Liver (tissue), 3 donors: ENCODE data around the gene NOS1.

Experiments used
- FOXA1 ChIP-seq: IDR thresholded peaks from 2 replicates; pipeline ENCODE4 v1.6.1; 2016; ENCODE audit warnings: antibody characterized with exemption
- GABPA ChIP-seq, 2 donors: IDR thresholded peaks in 1 of 2; conservative IDR thresholded peaks in 1 of 2; 2 replicates each; pipeline ENCODE4 v1.6.1; 2016; ENCODE audit warnings: antibody characterized with exemption in 2 of 2, mild to moderate bottlenecking in 1 of 2, moderate library complexity in 1 of 2
- HNF4G ChIP-seq: IDR thresholded peaks from 2 replicates; pipeline ENCODE4 v1.6.1; 2016; ENCODE audit warnings: antibody characterized with exemption
- JUND ChIP-seq, 2 donors: IDR thresholded peaks; 2 replicates each; pipeline ENCODE4 v1.6.1; 2016; ENCODE audit warnings: antibody characterized with exemption in 2 of 2
- NR2F2 ChIP-seq: IDR thresholded peaks from 2 replicates; pipeline ENCODE4 v1.6.1; 2016; ENCODE audit warnings: antibody characterized with exemption
- RAD21 ChIP-seq, 2 donors: IDR thresholded peaks; 2 replicates each; pipeline ENCODE4 v1.6.1; 2016; ENCODE audit warnings: antibody characterized with exemption in 2 of 2, mild to moderate bottlenecking in 2 of 2
- SP1 ChIP-seq: IDR thresholded peaks from 2 replicates; pipeline ENCODE4 v1.6.1; 2018; ENCODE audit warnings: antibody characterized with exemption, mild to moderate bottlenecking
- TAF1 ChIP-seq: conservative IDR thresholded peaks from 2 replicates; pipeline ENCODE4 v1.6.1; 2016; ENCODE audit warnings: antibody characterized with exemption, mild to moderate bottlenecking
- YY1 ChIP-seq: IDR thresholded peaks from 2 replicates; pipeline ENCODE4 v1.6.1; 2016; ENCODE audit warnings: antibody characterized with exemption, mild to moderate bottlenecking
- TF ChIP-seq, protein P1 (sequence below): fragments of 150-350 bp; IDR thresholded peaks from 2 replicates; pipeline ENCODE4 v1.5.1; 2017; ENCODE audit warnings: improper control_type of control experiment, low read depth, low read length; ENCODE audit not compliant: missing input control
- TF ChIP-seq, protein P2 (sequence below): IDR thresholded peaks from 2 replicates; pipeline ENCODE4 v1.6.1; 2016; ENCODE audit warnings: antibody characterized with exemption
- TF ChIP-seq, protein P3 (sequence below): IDR thresholded peaks from 2 replicates; pipeline ENCODE4 v1.6.1; 2016; ENCODE audit warnings: antibody characterized with exemption
- TF ChIP-seq, protein P4 (sequence below): IDR thresholded peaks from 2 replicates; pipeline ENCODE4 v1.6.1; 2016; ENCODE audit warnings: antibody characterized with exemption
- donor health status: healthy.
- donor health status: healthy.

DNA sequence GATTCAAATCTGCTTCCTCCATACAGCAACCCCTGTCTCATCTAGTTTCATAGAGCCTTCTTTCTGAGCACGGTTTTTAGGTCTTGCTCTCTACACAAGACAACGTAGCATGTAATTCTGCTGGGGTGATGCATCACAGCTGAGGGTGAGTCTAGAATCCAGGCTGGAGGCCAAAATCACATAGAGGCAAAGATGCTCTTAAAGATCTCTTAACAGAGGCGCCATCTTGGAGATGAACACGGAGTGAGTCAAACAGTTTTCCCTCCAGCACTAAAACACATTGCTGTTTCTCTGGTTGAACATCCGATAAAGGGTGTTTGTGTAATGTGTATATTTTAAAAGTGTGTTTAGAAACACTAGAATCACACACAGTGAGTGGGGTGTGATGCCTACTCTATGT is 78.9 kb downstream of the NOS1 start:
- TF ChIP-seq, protein P1, sequence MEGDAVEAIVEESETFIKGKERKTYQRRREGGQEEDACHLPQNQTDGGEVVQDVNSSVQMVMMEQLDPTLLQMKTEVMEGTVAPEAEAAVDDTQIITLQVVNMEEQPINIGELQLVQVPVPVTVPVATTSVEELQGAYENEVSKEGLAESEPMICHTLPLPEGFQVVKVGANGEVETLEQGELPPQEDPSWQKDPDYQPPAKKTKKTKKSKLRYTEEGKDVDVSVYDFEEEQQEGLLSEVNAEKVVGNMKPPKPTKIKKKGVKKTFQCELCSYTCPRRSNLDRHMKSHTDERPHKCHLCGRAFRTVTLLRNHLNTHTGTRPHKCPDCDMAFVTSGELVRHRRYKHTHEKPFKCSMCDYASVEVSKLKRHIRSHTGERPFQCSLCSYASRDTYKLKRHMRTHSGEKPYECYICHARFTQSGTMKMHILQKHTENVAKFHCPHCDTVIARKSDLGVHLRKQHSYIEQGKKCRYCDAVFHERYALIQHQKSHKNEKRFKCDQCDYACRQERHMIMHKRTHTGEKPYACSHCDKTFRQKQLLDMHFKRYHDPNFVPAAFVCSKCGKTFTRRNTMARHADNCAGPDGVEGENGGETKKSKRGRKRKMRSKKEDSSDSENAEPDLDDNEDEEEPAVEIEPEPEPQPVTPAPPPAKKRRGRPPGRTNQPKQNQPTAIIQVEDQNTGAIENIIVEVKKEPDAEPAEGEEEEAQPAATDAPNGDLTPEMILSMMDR: no peak
- no peak for TF ChIP-seq JUND (IDR thresholded peaks at IDR 0.05)
- TF ChIP-seq TAF1: no peak
- TF ChIP-seq, protein P2, sequence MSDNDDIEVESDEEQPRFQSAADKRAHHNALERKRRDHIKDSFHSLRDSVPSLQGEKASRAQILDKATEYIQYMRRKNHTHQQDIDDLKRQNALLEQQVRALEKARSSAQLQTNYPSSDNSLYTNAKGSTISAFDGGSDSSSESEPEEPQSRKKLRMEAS: no peak
- no peak for TF ChIP-seq SP1
- no peak for TF ChIP-seq NR2F2
- TF ChIP-seq HNF4G: no peak
- no peak for TF ChIP-seq YY1
- TF ChIP-seq RAD21 (IDR thresholded peaks at IDR 0.05): no peak
- TF ChIP-seq, protein P3, sequence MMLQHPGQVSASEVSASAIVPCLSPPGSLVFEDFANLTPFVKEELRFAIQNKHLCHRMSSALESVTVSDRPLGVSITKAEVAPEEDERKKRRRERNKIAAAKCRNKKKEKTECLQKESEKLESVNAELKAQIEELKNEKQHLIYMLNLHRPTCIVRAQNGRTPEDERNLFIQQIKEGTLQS: no peak
- no peak for TF ChIP-seq FOXA1
- TF ChIP-seq, protein P4, sequence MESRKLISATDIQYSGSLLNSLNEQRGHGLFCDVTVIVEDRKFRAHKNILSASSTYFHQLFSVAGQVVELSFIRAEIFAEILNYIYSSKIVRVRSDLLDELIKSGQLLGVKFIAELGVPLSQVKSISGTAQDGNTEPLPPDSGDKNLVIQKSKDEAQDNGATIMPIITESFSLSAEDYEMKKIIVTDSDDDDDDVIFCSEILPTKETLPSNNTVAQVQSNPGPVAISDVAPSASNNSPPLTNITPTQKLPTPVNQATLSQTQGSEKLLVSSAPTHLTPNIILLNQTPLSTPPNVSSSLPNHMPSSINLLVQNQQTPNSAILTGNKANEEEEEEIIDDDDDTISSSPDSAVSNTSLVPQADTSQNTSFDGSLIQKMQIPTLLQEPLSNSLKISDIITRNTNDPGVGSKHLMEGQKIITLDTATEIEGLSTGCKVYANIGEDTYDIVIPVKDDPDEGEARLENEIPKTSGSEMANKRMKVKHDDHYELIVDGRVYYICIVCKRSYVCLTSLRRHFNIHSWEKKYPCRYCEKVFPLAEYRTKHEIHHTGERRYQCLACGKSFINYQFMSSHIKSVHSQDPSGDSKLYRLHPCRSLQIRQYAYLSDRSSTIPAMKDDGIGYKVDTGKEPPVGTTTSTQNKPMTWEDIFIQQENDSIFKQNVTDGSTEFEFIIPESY: no peak
- no peak for TF ChIP-seq GABPA (IDR thresholded peaks at IDR 0.05 in 1 of 2, conservative IDR thresholded peaks at IDR 0.05 in 1 of 2)
